ENCODE data around the gene PFDN5. TPM values are rescaled to one million over a fixed set of nuclear protein-coding genes. Genes with fewer than 3 reads are reported as not detected.
"Not testable (repeated sequence)": the region's sequence is repeated elsewhere in the genome, so short reads cannot be mapped to it uniquely, and the experiment has no call there.

The PFDN5 gene
- total RNA-seq, 1 donor from 2014 or later, result 274 TPM

- Mint-ChIP-seq H3K4me3 (ENCODE audit: unreplicated experiment) (no peak overlapping the region), H3K27me3 (ENCODE audit: low read depth) (peaks cover 5% of the 10 kb centered on the region), H3K27ac (ENCODE audit: unreplicated experiment) (no peak overlapping the region), H3K4me1 (ENCODE audit: low read depth) (peaks cover 4% of the 10 kb centered on the region), H3K36me3 (ENCODE audit: low read depth) (no peaks in the 10 kb centered on the region), H3K9me3 (ENCODE audit: low read depth) (no peaks in the 10 kb centered on the region)
- no peak for DNase-seq (ENCODE audit: low spot score)
- TF ChIP-seq, protein P1, sequence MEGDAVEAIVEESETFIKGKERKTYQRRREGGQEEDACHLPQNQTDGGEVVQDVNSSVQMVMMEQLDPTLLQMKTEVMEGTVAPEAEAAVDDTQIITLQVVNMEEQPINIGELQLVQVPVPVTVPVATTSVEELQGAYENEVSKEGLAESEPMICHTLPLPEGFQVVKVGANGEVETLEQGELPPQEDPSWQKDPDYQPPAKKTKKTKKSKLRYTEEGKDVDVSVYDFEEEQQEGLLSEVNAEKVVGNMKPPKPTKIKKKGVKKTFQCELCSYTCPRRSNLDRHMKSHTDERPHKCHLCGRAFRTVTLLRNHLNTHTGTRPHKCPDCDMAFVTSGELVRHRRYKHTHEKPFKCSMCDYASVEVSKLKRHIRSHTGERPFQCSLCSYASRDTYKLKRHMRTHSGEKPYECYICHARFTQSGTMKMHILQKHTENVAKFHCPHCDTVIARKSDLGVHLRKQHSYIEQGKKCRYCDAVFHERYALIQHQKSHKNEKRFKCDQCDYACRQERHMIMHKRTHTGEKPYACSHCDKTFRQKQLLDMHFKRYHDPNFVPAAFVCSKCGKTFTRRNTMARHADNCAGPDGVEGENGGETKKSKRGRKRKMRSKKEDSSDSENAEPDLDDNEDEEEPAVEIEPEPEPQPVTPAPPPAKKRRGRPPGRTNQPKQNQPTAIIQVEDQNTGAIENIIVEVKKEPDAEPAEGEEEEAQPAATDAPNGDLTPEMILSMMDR (IDR thresholded peaks at IDR 0.05), result no peak
Observed at GRCh38 chr12:53330671-53331070, 35.3 kb downstream of the PFDN5 start.

- not testable (repeated sequence) for H3K9me3 Mint-ChIP-seq (ENCODE audit: low read depth); H3K27ac Mint-ChIP-seq (ENCODE audit: unreplicated experiment); DNase-seq (ENCODE audit: low spot score); H3K36me3 Mint-ChIP-seq (ENCODE audit: low read depth); H3K4me1 Mint-ChIP-seq (ENCODE audit: low read depth); H3K4me3 Mint-ChIP-seq (ENCODE audit: unreplicated experiment)
- peaks cover 15% of the 10 kb centered on the region for H3K27me3 Mint-ChIP-seq (ENCODE audit: low read depth)
Observed at GRCh38 chr12:53332339-53332738, 37.0 kb downstream of the PFDN5 start.

- Mint-ChIP-seq H3K9me3 (ENCODE audit: low read depth) (no peaks in the 10 kb centered on the region), H3K4me3 (ENCODE audit: unreplicated experiment) (no peak overlapping the region), H3K27me3 (ENCODE audit: low read depth) (peaks cover 19% of the 10 kb centered on the region), H3K27ac (ENCODE audit: unreplicated experiment) (no peak overlapping the region), H3K36me3 (ENCODE audit: low read depth) (no peaks in the 10 kb centered on the region), H3K4me1 (ENCODE audit: low read depth) (no peaks in the 10 kb centered on the region)
- TF ChIP-seq, protein P1 (IDR thresholded peaks at IDR 0.05), result no peak
- DNase-seq (ENCODE audit: low spot score), result no peak
Observed at GRCh38 chr12:53332744-53333143, 37.4 kb downstream of the PFDN5 start.

DNA sequence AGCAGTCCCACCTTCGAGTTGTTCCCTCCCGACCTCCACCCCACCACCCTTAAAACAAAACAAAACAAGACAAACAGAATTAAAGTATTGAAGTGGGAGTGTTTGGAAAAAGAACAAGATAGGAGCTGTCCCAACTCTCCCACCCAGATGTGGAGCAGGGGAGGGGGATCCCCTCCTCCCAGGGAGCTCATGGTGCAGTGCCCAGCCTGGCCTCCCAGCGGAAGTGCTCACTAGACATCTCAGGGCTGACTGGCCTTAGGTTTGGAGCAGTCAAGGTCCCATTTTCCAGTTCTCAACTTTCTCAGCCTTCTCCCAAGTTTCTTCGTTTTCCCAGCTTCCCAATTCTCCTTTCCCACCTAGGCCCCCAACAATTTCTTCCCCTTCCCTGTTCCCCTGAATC, 37.9 kb downstream of the PFDN5 start:
- DNase-seq (ENCODE audit: low spot score), result no peak
- Mint-ChIP-seq H3K36me3 (ENCODE audit: low read depth) (no peaks in the 10 kb centered on the region), H3K4me1 (ENCODE audit: low read depth) (no peaks in the 10 kb centered on the region), H3K4me3 (ENCODE audit: unreplicated experiment) (no peak overlapping the region), H3K27me3 (ENCODE audit: low read depth) (peaks cover 23% of the 10 kb centered on the region), H3K9me3 (ENCODE audit: low read depth) (no peaks in the 10 kb centered on the region), H3K27ac (ENCODE audit: unreplicated experiment) (no peak overlapping the region)
- TF ChIP-seq, protein P1 (IDR thresholded peaks at IDR 0.05), result no peak

GRCh38 chr12:53333845-53334244, 38.5 kb downstream of the PFDN5 start:
- Mint-ChIP-seq H3K27me3 (ENCODE audit: low read depth) (peaks cover 25% of the 10 kb centered on the region), H3K4me1 (ENCODE audit: low read depth) (no peaks in the 10 kb centered on the region), H3K4me3 (ENCODE audit: unreplicated experiment) (no peak overlapping the region), H3K36me3 (ENCODE audit: low read depth) (no peaks in the 10 kb centered on the region), H3K27ac (ENCODE audit: unreplicated experiment) (no peak overlapping the region), H3K9me3 (ENCODE audit: low read depth) (no peaks in the 10 kb centered on the region)
- DNase-seq (ENCODE audit: low spot score), result no peak
- TF ChIP-seq, protein P1 (IDR thresholded peaks at IDR 0.05), result no peak

DNA sequence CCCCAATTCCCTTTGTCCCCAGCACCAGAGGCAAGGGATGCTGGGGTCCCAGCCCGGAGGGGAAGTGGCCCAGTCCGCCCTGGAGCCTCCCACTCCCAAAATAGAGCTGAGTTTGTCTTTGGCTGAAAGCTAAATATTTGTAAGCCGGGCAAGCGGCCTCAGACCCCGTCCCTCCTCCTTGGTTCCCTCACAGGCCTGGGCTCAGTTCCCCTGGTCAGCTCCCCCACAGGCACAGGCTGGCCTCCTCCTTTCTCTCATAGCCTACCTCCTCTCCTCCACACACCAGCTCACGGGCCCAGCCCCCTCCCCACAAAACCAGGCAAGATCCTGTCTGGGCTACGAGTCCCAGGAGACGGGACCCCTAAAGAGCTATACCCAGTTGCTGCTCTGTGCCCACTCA, 39.5 kb downstream of the PFDN5 start:
- Mint-ChIP-seq H3K36me3 (ENCODE audit: low read depth) (no peaks in the 10 kb centered on the region), H3K4me3 (ENCODE audit: unreplicated experiment) (no peak overlapping the region), H3K27ac (ENCODE audit: unreplicated experiment) (no peak overlapping the region), H3K4me1 (ENCODE audit: low read depth) (no peaks in the 10 kb centered on the region), H3K9me3 (ENCODE audit: low read depth) (no peaks in the 10 kb centered on the region), H3K27me3 (ENCODE audit: low read depth) (peaks cover 27% of the 10 kb centered on the region)
- TF ChIP-seq, protein P1 (IDR thresholded peaks at IDR 0.05), result no peak
- no peak for DNase-seq (ENCODE audit: low spot score)
